WTC11 (cell line): ENCODE measurements around the gene DNAJC10. TPM values are rescaled to one million over a fixed set of nuclear protein-coding genes. Genes with fewer than 3 reads are reported as not detected.

ENCODE experiments used
- ATAC-seq: fragments of 200-7000 bp; cut with Tn5 transposase; 2 replicates; pipeline ENCODE4 v1.10.0; 2021; ENCODE audit warnings: mild to moderate bottlenecking, moderate library complexity
- CTCF ChIA-PET: fragments of 300-600 bp; sonication (Branson Sonifier 250); formaldehyde crosslinking; loops from one replicate; lab custom pipeline; 2021; ENCODE audit warnings: antibody characterized with exemption; lab: Charles Lee
- POLR2A ChIA-PET: fragments of 350-600 bp; sonication (Branson Sonifier 250); formaldehyde crosslinking; loops from one replicate; lab custom pipeline; 2021; ENCODE audit warnings: antibody characterized with exemption; lab: Charles Lee
- DNase-seq: peaks from one replicate; pipeline ENCODE4 v3.0.0; 2021; ENCODE audit warnings: low spot score
- H3K27ac Mint-ChIP-seq: 2 replicates; pipeline ENCODE4 v1.8.0; 2021; ENCODE audit warnings: mixed read lengths
- H3K27me3 Mint-ChIP-seq: 2 replicates; pipeline ENCODE4 v1.8.0; 2021; ENCODE audit warnings: low read depth, mild to moderate bottlenecking, moderate library complexity, mixed read lengths
- H3K36me3 Mint-ChIP-seq: 2 replicates; pipeline ENCODE4 v1.8.0; 2021; ENCODE audit warnings: mixed read lengths
- H3K4me1 Mint-ChIP-seq: 2 replicates; pipeline ENCODE4 v1.8.0; 2022; ENCODE audit warnings: mixed read lengths
- H3K4me3 Mint-ChIP-seq: 2 replicates; pipeline ENCODE4 v1.8.0; 2021; ENCODE audit warnings: mild to moderate bottlenecking, moderate library complexity, mixed read lengths
- H3K9me3 Mint-ChIP-seq: 2 replicates; pipeline ENCODE4 v1.8.0; 2021; ENCODE audit warnings: mixed read lengths
- CREM ChIP-seq: sonication (generic); formaldehyde crosslinking; IDR thresholded peaks from 2 replicates; pipeline ENCODE4 v1.8.1; 2022; ENCODE audit warnings: mild to moderate bottlenecking, missing genetic modification reagents, moderate library complexity
- ELF4 ChIP-seq: sonication (generic); formaldehyde crosslinking; IDR thresholded peaks from 2 replicates; pipeline ENCODE4 v1.8.1; 2022; ENCODE audit warnings: low read depth, mild to moderate bottlenecking, moderate library complexity, missing genetic modification reagents
- FOXJ3 ChIP-seq: sonication (generic); formaldehyde crosslinking; IDR thresholded peaks from 2 replicates; pipeline ENCODE4 v1.9.0; 2021; ENCODE audit warnings: missing genetic modification reagents, mild to moderate bottlenecking, borderline replicate concordance
- GABPB1 ChIP-seq: sonication (generic); formaldehyde crosslinking; IDR thresholded peaks from 2 replicates; pipeline ENCODE4 v1.8.1; 2023; ENCODE audit warnings: mild to moderate bottlenecking, missing genetic modification reagents
- GRHL2 ChIP-seq: fragments of 250-450 bp; sonication (Bioruptor Pico); IDR thresholded peaks from 2 replicates; pipeline ENCODE4 v1.8.0; 2022; ENCODE audit warnings: mild to moderate bottlenecking, moderate library complexity; ENCODE audit not compliant: insufficient replicate concordance, severe bottlenecking
- GTF2I ChIP-seq: fragments of 250-450 bp; sonication (Bioruptor Pico); conservative IDR thresholded peaks from 2 replicates; pipeline ENCODE4 v1.4.0; 2021; ENCODE audit warnings: mild to moderate bottlenecking
- HMGA2 ChIP-seq: fragments of 250-450 bp; sonication (Bioruptor Pico); IDR thresholded peaks from 2 replicates; pipeline ENCODE4 v1.4.0; 2021; ENCODE audit warnings: mild to moderate bottlenecking, moderate library complexity
- IRF2 ChIP-seq: sonication (generic); formaldehyde crosslinking; IDR thresholded peaks from 2 replicates; pipeline ENCODE4 v1.8.0; 2022; ENCODE audit warnings: low read depth, missing genetic modification reagents, borderline replicate concordance
- SMAD3 ChIP-seq: sonication (generic); formaldehyde crosslinking; IDR thresholded peaks from 2 replicates; pipeline ENCODE4 v1.8.0; 2022; ENCODE audit warnings: missing genetic modification reagents, mild to moderate bottlenecking, borderline replicate concordance
- TEAD1 ChIP-seq: sonication (generic); formaldehyde crosslinking; IDR thresholded peaks from 2 replicates; pipeline ENCODE4 v1.8.0; 2022; ENCODE audit warnings: mild to moderate bottlenecking, missing genetic modification reagents
- TEAD4 ChIP-seq: sonication (generic); formaldehyde crosslinking; IDR thresholded peaks from 2 replicates; pipeline ENCODE4 v1.8.0; 2022; ENCODE audit warnings: mild to moderate bottlenecking, missing genetic modification reagents
- ZBTB21 ChIP-seq: sonication (generic); formaldehyde crosslinking; IDR thresholded peaks from 2 replicates; pipeline ENCODE4 v1.8.1; 2023; ENCODE audit warnings: mild to moderate bottlenecking, missing genetic modification reagents, borderline replicate concordance
- total RNA-seq: library from RNA; stranded (reverse); gene quantifications from 3 replicates; pipeline ENCODE4 v1.2.3, GENCODE V29; 2021
- TF ChIP-seq, protein P1 (sequence below): fragments of 250-450 bp; sonication (Bioruptor Pico); IDR thresholded peaks from 2 replicates; pipeline ENCODE4 v2.1.2; 2022; ENCODE audit warnings: mild to moderate bottlenecking, moderate library complexity
- TF ChIP-seq, protein P2 (sequence below): sonication (generic); formaldehyde crosslinking; IDR thresholded peaks from 2 replicates; pipeline ENCODE4 v1.8.1; 2023; ENCODE audit warnings: mild to moderate bottlenecking, missing genetic modification reagents, borderline replicate concordance
- TF ChIP-seq, protein P3 (sequence below): sonication (generic); formaldehyde crosslinking; IDR thresholded peaks from 2 replicates; pipeline ENCODE4 v1.8.1; 2023; ENCODE audit warnings: mild to moderate bottlenecking, missing genetic modification reagents, moderate library complexity
- TF ChIP-seq, protein P4 (sequence below): fragments of 250-450 bp; sonication (Bioruptor Pico); IDR thresholded peaks from 2 replicates; pipeline ENCODE4 v1.9.0; 2021; ENCODE audit warnings: moderate library complexity, mild to moderate bottlenecking, inconsistent platforms, borderline replicate concordance
- TF ChIP-seq, protein P5 (sequence below): fragments of 250-450 bp; sonication (Bioruptor Pico); IDR thresholded peaks from 2 replicates; pipeline ENCODE4 v1.9.0; 2021; ENCODE audit warnings: mild to moderate bottlenecking, borderline replicate concordance
- TF ChIP-seq, protein P6 (sequence below): sonication (generic); formaldehyde crosslinking; IDR thresholded peaks from 2 replicates; pipeline ENCODE4 v1.8.0; 2023; ENCODE audit warnings: mild to moderate bottlenecking, missing genetic modification reagents
- TF ChIP-seq, protein P7 (sequence below): sonication (generic); formaldehyde crosslinking; IDR thresholded peaks from 2 replicates; pipeline ENCODE4 v1.8.1; 2023; ENCODE audit warnings: mild to moderate bottlenecking, missing genetic modification reagents

Gene DNAJC10
- total RNA-seq, 1 experiment from 2014 or later: 109 TPM

DNA sequence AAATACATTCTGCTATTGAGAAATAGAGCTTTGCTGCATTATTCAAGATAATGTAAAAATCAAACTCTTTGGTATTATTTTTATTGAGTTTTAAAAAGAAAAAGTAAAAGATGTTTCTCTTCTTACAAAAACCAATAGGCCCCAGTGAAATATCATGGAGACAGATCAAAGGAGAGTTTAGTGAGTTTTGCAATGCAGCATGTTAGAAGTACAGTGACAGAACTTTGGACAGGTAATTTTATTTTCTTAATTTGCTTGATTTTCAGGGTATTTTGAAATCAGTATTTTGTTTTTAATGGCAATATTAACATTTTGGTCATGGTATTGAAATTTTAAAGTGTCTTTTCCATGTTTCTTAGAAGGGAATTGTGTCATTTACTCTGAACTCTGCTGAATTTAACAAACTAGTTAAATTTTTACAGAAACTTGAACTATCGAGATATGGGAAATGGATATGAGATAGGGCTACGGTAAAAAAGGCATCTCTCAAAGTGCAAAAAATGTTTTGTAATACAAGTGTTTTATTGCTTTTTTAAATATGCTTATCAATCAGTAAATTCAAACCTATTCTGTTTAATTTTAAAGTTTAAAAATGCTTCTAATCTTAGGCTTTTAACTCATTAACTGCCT is 13.8 kb downstream of the DNAJC10 start (continued):
- TF ChIP-seq, protein P1, sequence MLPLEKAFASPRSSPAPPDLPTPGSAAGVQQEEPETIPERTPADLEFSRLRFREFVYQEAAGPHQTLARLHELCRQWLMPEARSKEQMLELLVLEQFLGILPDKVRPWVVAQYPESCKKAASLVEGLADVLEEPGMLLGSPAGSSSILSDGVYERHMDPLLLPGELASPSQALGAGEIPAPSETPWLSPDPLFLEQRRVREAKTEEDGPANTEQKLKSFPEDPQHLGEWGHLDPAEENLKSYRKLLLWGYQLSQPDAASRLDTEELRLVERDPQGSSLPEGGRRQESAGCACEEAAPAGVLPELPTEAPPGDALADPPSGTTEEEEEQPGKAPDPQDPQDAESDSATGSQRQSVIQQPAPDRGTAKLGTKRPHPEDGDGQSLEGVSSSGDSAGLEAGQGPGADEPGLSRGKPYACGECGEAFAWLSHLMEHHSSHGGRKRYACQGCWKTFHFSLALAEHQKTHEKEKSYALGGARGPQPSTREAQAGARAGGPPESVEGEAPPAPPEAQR (CRISPR knock-in tag): no peak
- TF ChIP-seq GABPB1 (CRISPR knock-in tag) (no peak), SMAD3 (no peak), HMGA2 (CRISPR knock-in tag) (no peak), TEAD4 (CRISPR knock-in tag) (no peak)
- TF ChIP-seq, protein P2, sequence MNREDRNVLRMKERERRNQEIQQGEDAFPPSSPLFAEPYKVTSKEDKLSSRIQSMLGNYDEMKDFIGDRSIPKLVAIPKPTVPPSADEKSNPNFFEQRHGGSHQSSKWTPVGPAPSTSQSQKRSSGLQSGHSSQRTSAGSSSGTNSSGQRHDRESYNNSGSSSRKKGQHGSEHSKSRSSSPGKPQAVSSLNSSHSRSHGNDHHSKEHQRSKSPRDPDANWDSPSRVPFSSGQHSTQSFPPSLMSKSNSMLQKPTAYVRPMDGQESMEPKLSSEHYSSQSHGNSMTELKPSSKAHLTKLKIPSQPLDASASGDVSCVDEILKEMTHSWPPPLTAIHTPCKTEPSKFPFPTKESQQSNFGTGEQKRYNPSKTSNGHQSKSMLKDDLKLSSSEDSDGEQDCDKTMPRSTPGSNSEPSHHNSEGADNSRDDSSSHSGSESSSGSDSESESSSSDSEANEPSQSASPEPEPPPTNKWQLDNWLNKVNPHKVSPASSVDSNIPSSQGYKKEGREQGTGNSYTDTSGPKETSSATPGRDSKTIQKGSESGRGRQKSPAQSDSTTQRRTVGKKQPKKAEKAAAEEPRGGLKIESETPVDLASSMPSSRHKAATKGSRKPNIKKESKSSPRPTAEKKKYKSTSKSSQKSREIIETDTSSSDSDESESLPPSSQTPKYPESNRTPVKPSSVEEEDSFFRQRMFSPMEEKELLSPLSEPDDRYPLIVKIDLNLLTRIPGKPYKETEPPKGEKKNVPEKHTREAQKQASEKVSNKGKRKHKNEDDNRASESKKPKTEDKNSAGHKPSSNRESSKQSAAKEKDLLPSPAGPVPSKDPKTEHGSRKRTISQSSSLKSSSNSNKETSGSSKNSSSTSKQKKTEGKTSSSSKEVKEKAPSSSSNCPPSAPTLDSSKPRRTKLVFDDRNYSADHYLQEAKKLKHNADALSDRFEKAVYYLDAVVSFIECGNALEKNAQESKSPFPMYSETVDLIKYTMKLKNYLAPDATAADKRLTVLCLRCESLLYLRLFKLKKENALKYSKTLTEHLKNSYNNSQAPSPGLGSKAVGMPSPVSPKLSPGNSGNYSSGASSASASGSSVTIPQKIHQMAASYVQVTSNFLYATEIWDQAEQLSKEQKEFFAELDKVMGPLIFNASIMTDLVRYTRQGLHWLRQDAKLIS (CRISPR knock-in tag): no peak
- TF ChIP-seq, protein P3, sequence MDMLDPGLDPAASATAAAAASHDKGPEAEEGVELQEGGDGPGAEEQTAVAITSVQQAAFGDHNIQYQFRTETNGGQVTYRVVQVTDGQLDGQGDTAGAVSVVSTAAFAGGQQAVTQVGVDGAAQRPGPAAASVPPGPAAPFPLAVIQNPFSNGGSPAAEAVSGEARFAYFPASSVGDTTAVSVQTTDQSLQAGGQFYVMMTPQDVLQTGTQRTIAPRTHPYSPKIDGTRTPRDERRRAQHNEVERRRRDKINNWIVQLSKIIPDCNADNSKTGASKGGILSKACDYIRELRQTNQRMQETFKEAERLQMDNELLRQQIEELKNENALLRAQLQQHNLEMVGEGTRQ (CRISPR knock-in tag): no peak

DNA sequence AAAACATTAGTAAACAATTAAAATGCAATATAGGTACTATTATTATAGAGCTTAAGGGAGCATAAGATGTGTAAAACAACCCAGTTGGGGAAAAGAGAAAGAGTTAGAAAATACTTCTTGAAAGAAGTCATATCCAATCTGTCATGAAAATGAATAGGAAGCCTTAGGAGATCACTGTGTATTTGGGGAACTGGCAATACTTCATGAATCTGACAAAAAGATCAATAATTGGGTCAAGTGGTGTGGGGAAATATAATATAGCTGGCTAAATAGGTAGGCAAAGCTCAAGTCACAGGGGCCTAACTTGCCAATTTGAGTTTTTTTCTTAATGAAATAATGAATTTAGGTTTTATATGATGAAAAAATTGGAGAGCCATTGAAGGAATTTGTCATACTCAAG is 14.4 kb downstream of the DNAJC10 start:
- no peak for ATAC-seq
- H3K36me3 Mint-ChIP-seq: peaks cover 38% of the 10 kb centered on the region
- TF ChIP-seq, protein P4, sequence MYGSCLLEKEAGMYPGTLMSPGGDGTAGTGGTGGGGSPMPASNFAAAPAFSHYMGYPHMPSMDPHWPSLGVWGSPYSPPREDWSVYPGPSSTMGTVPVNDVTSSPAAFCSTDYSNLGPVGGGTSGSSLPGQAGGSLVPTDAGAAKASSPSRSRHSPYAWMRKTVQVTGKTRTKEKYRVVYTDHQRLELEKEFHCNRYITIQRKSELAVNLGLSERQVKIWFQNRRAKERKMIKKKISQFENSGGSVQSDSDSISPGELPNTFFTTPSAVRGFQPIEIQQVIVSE (CRISPR knock-in tag): no peak
- no peak for TF ChIP-seq GRHL2 (CRISPR knock-in tag)
- TF ChIP-seq, protein P5, sequence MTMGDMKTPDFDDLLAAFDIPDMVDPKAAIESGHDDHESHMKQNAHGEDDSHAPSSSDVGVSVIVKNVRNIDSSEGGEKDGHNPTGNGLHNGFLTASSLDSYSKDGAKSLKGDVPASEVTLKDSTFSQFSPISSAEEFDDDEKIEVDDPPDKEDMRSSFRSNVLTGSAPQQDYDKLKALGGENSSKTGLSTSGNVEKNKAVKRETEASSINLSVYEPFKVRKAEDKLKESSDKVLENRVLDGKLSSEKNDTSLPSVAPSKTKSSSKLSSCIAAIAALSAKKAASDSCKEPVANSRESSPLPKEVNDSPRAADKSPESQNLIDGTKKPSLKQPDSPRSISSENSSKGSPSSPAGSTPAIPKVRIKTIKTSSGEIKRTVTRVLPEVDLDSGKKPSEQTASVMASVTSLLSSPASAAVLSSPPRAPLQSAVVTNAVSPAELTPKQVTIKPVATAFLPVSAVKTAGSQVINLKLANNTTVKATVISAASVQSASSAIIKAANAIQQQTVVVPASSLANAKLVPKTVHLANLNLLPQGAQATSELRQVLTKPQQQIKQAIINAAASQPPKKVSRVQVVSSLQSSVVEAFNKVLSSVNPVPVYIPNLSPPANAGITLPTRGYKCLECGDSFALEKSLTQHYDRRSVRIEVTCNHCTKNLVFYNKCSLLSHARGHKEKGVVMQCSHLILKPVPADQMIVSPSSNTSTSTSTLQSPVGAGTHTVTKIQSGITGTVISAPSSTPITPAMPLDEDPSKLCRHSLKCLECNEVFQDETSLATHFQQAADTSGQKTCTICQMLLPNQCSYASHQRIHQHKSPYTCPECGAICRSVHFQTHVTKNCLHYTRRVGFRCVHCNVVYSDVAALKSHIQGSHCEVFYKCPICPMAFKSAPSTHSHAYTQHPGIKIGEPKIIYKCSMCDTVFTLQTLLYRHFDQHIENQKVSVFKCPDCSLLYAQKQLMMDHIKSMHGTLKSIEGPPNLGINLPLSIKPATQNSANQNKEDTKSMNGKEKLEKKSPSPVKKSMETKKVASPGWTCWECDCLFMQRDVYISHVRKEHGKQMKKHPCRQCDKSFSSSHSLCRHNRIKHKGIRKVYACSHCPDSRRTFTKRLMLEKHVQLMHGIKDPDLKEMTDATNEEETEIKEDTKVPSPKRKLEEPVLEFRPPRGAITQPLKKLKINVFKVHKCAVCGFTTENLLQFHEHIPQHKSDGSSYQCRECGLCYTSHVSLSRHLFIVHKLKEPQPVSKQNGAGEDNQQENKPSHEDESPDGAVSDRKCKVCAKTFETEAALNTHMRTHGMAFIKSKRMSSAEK (CRISPR knock-in tag): no peak
- TF ChIP-seq ELF4 (CRISPR knock-in tag): no peak
- TF ChIP-seq CREM (CRISPR knock-in tag): no peak
- no peak for TF ChIP-seq IRF2 (CRISPR knock-in tag)
- TF ChIP-seq GTF2I (CRISPR knock-in tag): no peak
- TF ChIP-seq, protein P6, sequence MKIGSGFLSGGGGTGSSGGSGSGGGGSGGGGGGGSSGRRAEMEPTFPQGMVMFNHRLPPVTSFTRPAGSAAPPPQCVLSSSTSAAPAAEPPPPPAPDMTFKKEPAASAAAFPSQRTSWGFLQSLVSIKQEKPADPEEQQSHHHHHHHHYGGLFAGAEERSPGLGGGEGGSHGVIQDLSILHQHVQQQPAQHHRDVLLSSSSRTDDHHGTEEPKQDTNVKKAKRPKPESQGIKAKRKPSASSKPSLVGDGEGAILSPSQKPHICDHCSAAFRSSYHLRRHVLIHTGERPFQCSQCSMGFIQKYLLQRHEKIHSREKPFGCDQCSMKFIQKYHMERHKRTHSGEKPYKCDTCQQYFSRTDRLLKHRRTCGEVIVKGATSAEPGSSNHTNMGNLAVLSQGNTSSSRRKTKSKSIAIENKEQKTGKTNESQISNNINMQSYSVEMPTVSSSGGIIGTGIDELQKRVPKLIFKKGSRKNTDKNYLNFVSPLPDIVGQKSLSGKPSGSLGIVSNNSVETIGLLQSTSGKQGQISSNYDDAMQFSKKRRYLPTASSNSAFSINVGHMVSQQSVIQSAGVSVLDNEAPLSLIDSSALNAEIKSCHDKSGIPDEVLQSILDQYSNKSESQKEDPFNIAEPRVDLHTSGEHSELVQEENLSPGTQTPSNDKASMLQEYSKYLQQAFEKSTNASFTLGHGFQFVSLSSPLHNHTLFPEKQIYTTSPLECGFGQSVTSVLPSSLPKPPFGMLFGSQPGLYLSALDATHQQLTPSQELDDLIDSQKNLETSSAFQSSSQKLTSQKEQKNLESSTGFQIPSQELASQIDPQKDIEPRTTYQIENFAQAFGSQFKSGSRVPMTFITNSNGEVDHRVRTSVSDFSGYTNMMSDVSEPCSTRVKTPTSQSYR (CRISPR knock-in tag): no peak
- TF ChIP-seq SMAD3: no peak
- TF ChIP-seq, protein P7, sequence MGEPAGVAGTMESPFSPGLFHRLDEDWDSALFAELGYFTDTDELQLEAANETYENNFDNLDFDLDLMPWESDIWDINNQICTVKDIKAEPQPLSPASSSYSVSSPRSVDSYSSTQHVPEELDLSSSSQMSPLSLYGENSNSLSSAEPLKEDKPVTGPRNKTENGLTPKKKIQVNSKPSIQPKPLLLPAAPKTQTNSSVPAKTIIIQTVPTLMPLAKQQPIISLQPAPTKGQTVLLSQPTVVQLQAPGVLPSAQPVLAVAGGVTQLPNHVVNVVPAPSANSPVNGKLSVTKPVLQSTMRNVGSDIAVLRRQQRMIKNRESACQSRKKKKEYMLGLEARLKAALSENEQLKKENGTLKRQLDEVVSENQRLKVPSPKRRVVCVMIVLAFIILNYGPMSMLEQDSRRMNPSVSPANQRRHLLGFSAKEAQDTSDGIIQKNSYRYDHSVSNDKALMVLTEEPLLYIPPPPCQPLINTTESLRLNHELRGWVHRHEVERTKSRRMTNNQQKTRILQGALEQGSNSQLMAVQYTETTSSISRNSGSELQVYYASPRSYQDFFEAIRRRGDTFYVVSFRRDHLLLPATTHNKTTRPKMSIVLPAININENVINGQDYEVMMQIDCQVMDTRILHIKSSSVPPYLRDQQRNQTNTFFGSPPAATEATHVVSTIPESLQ (CRISPR knock-in tag): no peak
- no peak for TF ChIP-seq FOXJ3
- TF ChIP-seq TEAD1 (CRISPR knock-in tag): no peak
- TF ChIP-seq HMGA2 (CRISPR knock-in tag): no peak
- no peak for TF ChIP-seq ZBTB21 (CRISPR knock-in tag)

More for the DNA sequence above, 14.4 kb downstream of the DNAJC10 start:
- Mint-ChIP-seq H3K9me3 (no peaks in the 10 kb centered on the region), H3K4me1 (no peaks in the 10 kb centered on the region), H3K4me3 (no peak overlapping the region), H3K27ac (no peak overlapping the region), H3K27me3 (no peaks in the 10 kb centered on the region)
- no peak for DNase-seq
- ChIA-PET POLR2A (no interaction called here), CTCF (no interaction called here)
